SK-N-SH (cell line): ENCODE results near the gene SLC2A2. TPM values are rescaled to one million over a fixed set of nuclear protein-coding genes. Genes with fewer than 3 reads are reported as not detected.

Source experiments
- CTCF ChIA-PET: fragments of 300-600, 350-600 bp; formaldehyde crosslinking; extraction: SDS; loops from one replicate; lab custom pipeline; 2021; lab: Yijun Ruan, JAX
- POLR2A ChIA-PET: fragments of 350-600 bp; sonication (Branson Sonifier 250); formaldehyde crosslinking; extraction: SDS; loops from one replicate; lab custom pipeline; 2020; ENCODE audit warnings: antibody characterized with exemption, inconsistent platforms; lab: Yijun Ruan, JAX
- DNase-seq: peaks from one replicate; pipeline ENCODE4 v3.0.0; 2012
- H2AFZ ChIP-seq: fragments of 200-600 bp; sonication (generic); 2 replicates; pipeline ENCODE4 v1.8.1; 2016; ENCODE audit warnings: antibody characterized with exemption, mild to moderate bottlenecking, low read depth
- H3F3A ChIP-seq: fragments of 200-600 bp; sonication (generic); replicated peaks from 2 replicates; pipeline ENCODE3; 2016; ENCODE audit warnings: antibody characterized with exemption, mild to moderate bottlenecking; ENCODE audit not compliant: insufficient read depth
- H3K27ac ChIP-seq, 2 experiments: fragments of 200-500 bp in 1 of 2; fragments of 200-600 bp in 1 of 2; sonication (Bioruptor generic) in 1 of 2; sonication (generic), shearing (Covaris generic) in 1 of 2; 2 replicates each; pipeline versions ENCODE4 v1.5.1 to v1.6.1; 2014 to 2016; ENCODE audit warnings: low read depth in 2 of 2, inconsistent platforms in 1 of 2, low read length in 1 of 2, mild to moderate bottlenecking in 1 of 2, mixed read lengths in 1 of 2
- H3K27me3 ChIP-seq: fragments of 200-600 bp; sonication (generic), shearing (Covaris generic); 2 replicates; pipeline ENCODE4 v1.6.1; 2016; ENCODE audit warnings: mixed run types; ENCODE audit not compliant: insufficient read depth
- H3K36me3 ChIP-seq, 2 experiments: fragments of 200-500 bp in 1 of 2; fragments of 200-600 bp in 1 of 2; sonication (Bioruptor generic) in 1 of 2; sonication (generic) in 1 of 2; replicated peaks in 1 of 2; 2 replicates each; pipeline versions ENCODE3 to v1.5.1; 2014 to 2016; ENCODE audit warnings: low read length in 1 of 2, mild to moderate bottlenecking in 1 of 2; ENCODE audit not compliant: insufficient read depth in 2 of 2, control insufficient read depth in 1 of 2
- H3K4me1 ChIP-seq, 2 experiments: fragments of 200-500 bp in 1 of 2; fragments of 200-600 bp in 1 of 2; sonication (Bioruptor generic) in 1 of 2; sonication (generic), shearing (Covaris generic) in 1 of 2; 2 replicates each; pipeline versions ENCODE4 v1.5.1 to v1.6.1; 2014 to 2016; ENCODE audit warnings: low read depth in 1 of 2, low read length in 1 of 2, mixed run types in 1 of 2; ENCODE audit not compliant: insufficient read depth in 2 of 2, control insufficient read depth in 1 of 2
- H3K4me2 ChIP-seq: fragments of 200-600 bp; sonication (generic), shearing (Covaris generic); 2 replicates; pipeline ENCODE4 v1.6.1; 2017; ENCODE audit warnings: mixed run types
- H3K4me3 ChIP-seq, 2 experiments: fragments of 200-500 bp in 1 of 2; fragments of 200-600 bp in 1 of 2; sonication (Bioruptor generic) in 1 of 2; sonication (generic), shearing (Covaris generic) in 1 of 2; 2 replicates each; pipeline versions ENCODE4 v1.5.1 to v1.8.1; 2014 to 2016; ENCODE audit warnings: low read depth in 2 of 2, inconsistent platforms in 1 of 2, low read length in 1 of 2, mild to moderate bottlenecking in 1 of 2, mixed read lengths in 1 of 2, moderate library complexity in 1 of 2
- H3K79me2 ChIP-seq: fragments of 200-600 bp; sonication (generic); 2 replicates; pipeline ENCODE4 v1.8.1; 2017; ENCODE audit warnings: mild to moderate bottlenecking; ENCODE audit not compliant: insufficient read depth
- H3K9ac ChIP-seq: fragments of 200-600 bp; sonication (generic); 2 replicates; pipeline ENCODE4 v1.6.1; 2017; ENCODE audit warnings: mixed run types
- H3K9me2 ChIP-seq: fragments of 200-600 bp; sonication (generic); 2 replicates; pipeline ENCODE4 v1.6.1; 2017; ENCODE audit warnings: mixed run types
- H3K9me3 ChIP-seq: fragments of 200-600 bp; sonication (generic); 2 replicates; pipeline ENCODE4 v1.6.1; 2017; ENCODE audit warnings: mixed run types, mild to moderate bottlenecking, moderate library complexity
- H4K20me1 ChIP-seq: fragments of 200-600 bp; sonication (generic); 2 replicates; pipeline ENCODE4 v1.6.1; 2017; ENCODE audit warnings: mild to moderate bottlenecking, mixed run types; ENCODE audit not compliant: insufficient read depth
- ELF1 ChIP-seq: IDR thresholded peaks from 2 replicates; pipeline ENCODE4 v1.4.0; 2012
- EP300 ChIP-seq, 2 experiments: IDR thresholded peaks; 2 replicates each; pipeline versions ENCODE4 v1.4.0 to v1.6.1; 2012; ENCODE audit warnings: borderline replicate concordance in 1 of 2, low read depth in 1 of 2, low read length in 1 of 2
- EZH2phosphoT487 ChIP-seq: fragments of 200-600 bp; sonication (generic); IDR thresholded peaks from 2 replicates; pipeline ENCODE4 v1.6.1; 2017; ENCODE audit warnings: low read depth, mixed run types, mild to moderate bottlenecking, antibody characterized with exemption, moderate library complexity, borderline replicate concordance
- FOSL2 ChIP-seq: IDR thresholded peaks from 2 replicates; pipeline ENCODE4 v1.4.0; 2012; ENCODE audit warnings: low read depth, mild to moderate bottlenecking, moderate library complexity, borderline replicate concordance
- FOXM1 ChIP-seq: IDR thresholded peaks from 2 replicates; pipeline ENCODE4 v1.4.0; 2012; ENCODE audit warnings: low read depth, mild to moderate bottlenecking
- GABPA ChIP-seq: IDR thresholded peaks from 2 replicates; pipeline ENCODE4 v1.4.0; 2012; ENCODE audit warnings: low read depth, mild to moderate bottlenecking
- GATA2 ChIP-seq: sonication (generic); formaldehyde crosslinking; IDR thresholded peaks from 2 replicates; pipeline ENCODE4 v1.5.0; 2020; ENCODE audit warnings: mild to moderate bottlenecking, missing genetic modification reagents
- IRF3 ChIP-seq: fragments of 150-350 bp; IDR thresholded peaks from 2 replicates; pipeline ENCODE4 v1.6.1; 2016; ENCODE audit warnings: mild to moderate bottlenecking, low read depth, low read length
- MXI1 ChIP-seq: IDR thresholded peaks from 2 replicates; pipeline ENCODE4 v1.6.1; 2012; ENCODE audit warnings: mild to moderate bottlenecking, low read depth, low read length, improper control_type of control experiment
- PBX3 ChIP-seq: IDR thresholded peaks from 2 replicates; pipeline ENCODE4; 2012
- POLR2AphosphoS5 ChIP-seq: IDR thresholded peaks from 2 replicates; pipeline ENCODE4 v1.6.1; 2012; ENCODE audit warnings: low read depth, low read length
- RAD21 ChIP-seq: IDR thresholded peaks from 2 replicates; pipeline ENCODE4 v1.6.1; 2012; ENCODE audit warnings: mild to moderate bottlenecking, low read length
- RFX5 ChIP-seq: IDR thresholded peaks from 2 replicates; pipeline ENCODE4 v1.6.1; 2012; ENCODE audit warnings: mild to moderate bottlenecking, improper control_type of control experiment, low read length
- SMC3 ChIP-seq: IDR thresholded peaks from 2 replicates; pipeline ENCODE4 v1.6.1; 2012; ENCODE audit warnings: low read depth, low read length, improper control_type of control experiment
- TAF1 ChIP-seq: IDR thresholded peaks from 2 replicates; pipeline ENCODE4 v1.6.1; 2012; ENCODE audit warnings: low read depth, mild to moderate bottlenecking, low read length, moderate library complexity, borderline replicate concordance
- TCF12 ChIP-seq: IDR thresholded peaks from 2 replicates; pipeline ENCODE4 v1.4.0; 2012
- USF1 ChIP-seq: IDR thresholded peaks from 2 replicates; pipeline ENCODE4 v1.4.0; 2012; ENCODE audit warnings: low read depth, borderline replicate concordance
- YY1 ChIP-seq: IDR thresholded peaks from 2 replicates; pipeline ENCODE4 v1.4.0; 2012; ENCODE audit warnings: low read depth, mild to moderate bottlenecking
- ZBTB33 ChIP-seq: IDR thresholded peaks from 2 replicates; pipeline ENCODE4 v1.4.0; 2012; ENCODE audit warnings: low read depth, borderline replicate concordance
- WGBS: methylation state at CpG from one replicate; pipeline ENCODE4 v1.1.6; 2017; ENCODE audit warnings: low lambda C conversion rate; 5-methylcytosine and 5-hydroxymethylcytosine counted together
- polyA plus RNA-seq, 3 experiments: library from polyadenylated mRNA; depleted of rRNA; stranded (reverse); fragments of >200 nt; gene quantifications; 2 replicates each; pipeline ENCODE4 v1.2.3, GENCODE V29; 2012

SLC2A2 gene
- polyA plus RNA-seq, 1 of the 3 experiments (the other 2 are of a cell fraction), result 0.59 TPM

- no peak overlapping the region for H3K27ac ChIP-seq
- no peak for DNase-seq
- H3K4me3 ChIP-seq, result no peak overlapping the region
- no peak overlapping the region for H3K9ac ChIP-seq
- 81% methylated on average over 5 of the region's 13 CpGs for WGBS
- CTCF ChIA-PET, result no interaction called here
- no peak overlapping the region for H3K4me2 ChIP-seq
- H3K4me1 ChIP-seq, result no peaks in the 10 kb centered on the region
- no peaks in the 10 kb centered on the region for H3K79me2 ChIP-seq
- POLR2A ChIA-PET, result no interaction called here
- no peaks in the 10 kb centered on the region for H3K9me3 ChIP-seq
- no peaks in the 10 kb centered on the region for H3K27me3 ChIP-seq
- TF ChIP-seq FOSL2 (no peak), TAF1 (no peak), IRF3 (no peak), USF1 (no peak), EP300 (IDR thresholded peaks at IDR 0.05; ENCODE audit: borderline replicate concordance in 1 of 2, low read depth in 1 of 2, low read length in 1 of 2) (no peak), ELF1 (no peak), ZBTB33 (no peak), GATA2 (no peak), FOXM1 (no peak), TCF12 (no peak), RFX5 (no peak), GABPA (no peak), PBX3 (no peak), YY1 (no peak), SMC3 (no peak), MXI1 (no peak), POLR2AphosphoS5 (no peak), RAD21 (no peak), EZH2phosphoT487 (no peak)
- H3F3A ChIP-seq, result no peaks in the 10 kb centered on the region
- no peak overlapping the region for H2AFZ ChIP-seq
- H3K36me3 ChIP-seq, result no peaks in the 10 kb centered on the region
- no peaks in the 10 kb centered on the region for H4K20me1 ChIP-seq
- no peaks in the 10 kb centered on the region for H3K9me2 ChIP-seq
Measured at GRCh38 chr3:170953229-170953628, 73.3 kb downstream of the SLC2A2 start.
